ENCODE measurements around the gene FSIP1.

- TF ChIP-seq CTCF (IDR thresholded peaks at IDR 0.05) (peak; percentile 49), EZH2 (IDR thresholded peaks at IDR 0.05) (no peak)
Measured at GRCh38 chr15:39801641-39802309, 19.1 kb upstream of the FSIP1 start.

All from neural progenitor cell (in vitro differentiated cells).